ENCODE measurements around the gene PRDX2.

- no peak for TF ChIP-seq CTCF (IDR thresholded peaks at IDR 0.05; ENCODE audit: low read length)
- TF ChIP-seq EZH2 (IDR thresholded peaks at IDR 0.05; ENCODE audit: borderline replicate concordance, low read length): no peak
These were observed 12.9 kb downstream of the PRDX2 start for GRCh38 chr19:12788682-12789097.

All from OCI-LY1 (cell line).